Stimulated activated effector memory CD8-positive, alpha-beta T cell treated with anti-CD3 and anti-CD28 coated beads, Interleukin-12 subunit alpha, Interleukin-12 subunit beta, amount 100 ng/mL, for 72 hours (primary cell): Measurements from ENCODE around the gene CDSN.
"Not testable (repeated sequence)": the region's sequence is repeated elsewhere in the genome, so short reads cannot be mapped to it uniquely, and the experiment has no call there.

Experiments
- ATAC-seq: fragments of 150-1000 bp; cut with Tn5 transposase; 2 replicates; pipeline ENCODE4 v1.10.0; 2021
- DNase-seq, 2 donors: peaks; one replicate each; pipeline ENCODE4 v3.0.0; 2021 to 2022; ENCODE audit warnings: low spot score in 2 of 2
- H3K27ac Mint-ChIP-seq: one replicate; pipeline ENCODE4 v1.8.0; 2022; ENCODE audit warnings: mild to moderate bottlenecking, mixed read lengths
- H3K36me3 Mint-ChIP-seq: one replicate; pipeline ENCODE4 v1.8.0; 2022; ENCODE audit warnings: mild to moderate bottlenecking, mixed read lengths
- H3K4me1 Mint-ChIP-seq: one replicate; pipeline ENCODE4 v1.8.0; 2022; ENCODE audit warnings: mixed read lengths
- H3K4me3 Mint-ChIP-seq: one replicate; pipeline ENCODE4 v1.8.0; 2022; ENCODE audit warnings: mild to moderate bottlenecking, mixed read lengths
- H3K9me3 Mint-ChIP-seq: one replicate; pipeline ENCODE4 v1.8.0; 2022; ENCODE audit warnings: mixed read lengths

Gene CDSN

DNA sequence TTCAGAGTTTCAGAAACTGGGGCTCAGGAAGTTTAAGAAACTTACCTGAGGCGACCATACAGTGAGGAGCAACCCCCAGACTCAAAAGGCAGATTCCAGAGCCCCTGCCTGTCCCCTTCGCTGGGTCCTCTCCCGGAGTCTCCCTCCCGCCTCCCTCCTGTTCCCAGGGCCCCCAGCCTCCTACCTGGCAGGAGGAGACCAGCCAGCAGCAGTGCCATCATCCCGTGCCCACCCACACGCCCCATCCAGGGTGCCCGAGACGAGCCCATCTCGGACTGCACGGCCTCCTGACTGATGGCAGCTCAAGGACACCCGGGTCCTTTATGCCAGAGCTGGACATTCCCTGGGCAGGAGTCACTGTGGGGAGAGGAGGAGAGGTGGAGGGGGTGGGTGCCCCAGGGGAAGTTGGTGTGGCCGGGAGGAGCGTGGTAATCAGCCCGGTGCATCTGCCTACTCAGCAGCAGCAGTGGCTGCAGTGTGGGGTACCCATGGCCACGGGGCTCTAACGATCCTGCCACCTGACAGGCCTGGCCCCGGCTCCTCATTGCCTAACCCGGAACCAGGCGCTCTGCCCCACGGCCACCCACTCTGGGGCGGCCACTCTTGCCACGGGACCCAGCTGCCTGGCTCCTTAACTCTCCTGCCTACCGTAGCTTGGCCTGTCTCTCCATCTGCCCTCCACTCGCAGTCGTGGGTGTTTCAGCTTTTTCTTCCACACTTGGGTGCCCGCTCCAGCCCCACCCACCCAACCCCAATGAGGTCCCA, at the start of gene CDSN:
Gene CDSN (minus strand): TSS at position 296 of the 765 bp plus-strand sequence. CDS start 27 bp downstream, at position 269.
- H3K27ac Mint-ChIP-seq, result no peak within 1 kb of the TSS
- no peak within 1 kb of the TSS for H3K4me3 Mint-ChIP-seq

GRCh38 chr6:31169123-31169857, 49.0 kb upstream of the CDSN start:
- no peaks in the 10 kb centered on the region for H3K9me3 Mint-ChIP-seq
- H3K4me3 Mint-ChIP-seq, result no peak overlapping the region
- DNase-seq (no peak), ATAC-seq (no peak)
- no peak overlapping the region for H3K27ac Mint-ChIP-seq
- H3K4me1 Mint-ChIP-seq, result peaks cover 8% of the 10 kb centered on the region
- no peaks in the 10 kb centered on the region for H3K36me3 Mint-ChIP-seq

More for the DNA sequence above, at the start of gene CDSN:
- no peak for DNase-seq
- Mint-ChIP-seq H3K9me3 (no peaks in the 10 kb centered on the region), H3K36me3 (no peaks in the 10 kb centered on the region), H3K4me1 (peaks cover 7% of the 10 kb centered on the region)
- no peak for ATAC-seq

DNA sequence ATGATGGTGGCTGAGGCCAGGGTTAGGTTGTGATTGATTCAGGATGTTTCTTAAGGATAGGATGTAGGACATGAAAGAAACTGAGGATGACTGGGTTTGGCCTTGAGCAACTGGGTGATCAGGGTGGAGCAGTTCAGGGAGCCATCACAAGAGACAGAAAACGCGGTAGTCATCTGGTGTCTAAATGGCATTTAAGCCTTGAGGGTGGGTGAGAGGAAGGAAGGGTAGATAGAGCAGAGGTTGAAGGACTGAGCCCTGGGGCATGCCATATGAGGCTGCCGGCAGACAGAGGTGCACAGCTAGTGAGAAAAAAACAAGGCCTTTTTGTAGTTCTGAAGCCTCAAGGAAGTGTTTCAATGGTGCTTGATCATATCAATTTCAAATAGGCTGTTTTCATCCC, 48.4 kb upstream of the CDSN start:
- Mint-ChIP-seq H3K9me3 (no peaks in the 10 kb centered on the region), H3K36me3 (peaks cover under 1% of the 10 kb centered on the region), H3K27ac (no peak overlapping the region), H3K4me1 (peaks cover 8% of the 10 kb centered on the region), H3K4me3 (no peak overlapping the region)
- ATAC-seq (no peak), DNase-seq (no peak)

- H3K36me3 Mint-ChIP-seq, result peaks cover 27% of the 10 kb centered on the region
- no peaks in the 10 kb centered on the region for H3K9me3 Mint-ChIP-seq
- no peak for DNase-seq
- no peak overlapping the region for H3K4me3 Mint-ChIP-seq
- ATAC-seq, result no peak
- no peak overlapping the region for H3K27ac Mint-ChIP-seq
- peaks cover 20% of the 10 kb centered on the region for H3K4me1 Mint-ChIP-seq
Observed at GRCh38 chr6:31165986-31166385, 45.7 kb upstream of the CDSN start.

GRCh38 chr6:31165064-31165832, 45.0 kb upstream of the CDSN start:
- Mint-ChIP-seq H3K36me3 (peaks cover 34% of the 10 kb centered on the region), H3K4me1 (peaks cover 24% of the 10 kb centered on the region)
- not testable (repeated sequence) for DNase-seq, H3K4me3 Mint-ChIP-seq, H3K27ac Mint-ChIP-seq, ATAC-seq, H3K9me3 Mint-ChIP-seq

DNA sequence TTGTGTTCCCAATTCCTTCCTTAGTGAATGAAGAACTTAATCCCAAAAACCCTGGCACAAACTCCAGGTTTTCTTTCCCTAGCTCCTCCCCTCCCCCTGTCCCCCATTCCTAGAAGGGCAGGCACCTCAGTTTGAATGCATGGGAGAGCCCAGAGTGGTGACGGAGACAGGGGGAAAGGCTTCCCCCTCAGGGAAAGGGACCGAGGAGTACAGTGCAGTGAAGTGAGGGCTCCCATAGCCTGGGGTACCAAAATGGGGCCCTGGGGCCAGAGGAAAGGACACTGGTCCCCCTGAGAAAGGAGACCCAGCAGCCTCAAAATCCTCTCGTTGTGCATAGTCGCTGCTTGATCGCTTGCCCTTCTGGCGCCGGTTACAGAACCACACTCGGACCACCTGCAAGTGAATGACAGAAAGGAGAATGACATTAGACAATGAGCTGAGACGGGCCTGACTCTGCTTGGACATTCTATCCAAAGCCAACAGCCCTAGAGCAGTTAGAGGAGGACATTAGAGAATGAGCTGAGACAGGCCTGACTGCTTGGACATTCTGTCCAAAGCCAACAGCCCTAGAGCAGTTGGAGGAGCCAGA, 44.3 kb upstream of the CDSN start:
- DNase-seq, ATAC-seq, H3K27ac Mint-ChIP-seq, H3K9me3 Mint-ChIP-seq, H3K4me3 Mint-ChIP-seq: not testable (repeated sequence)
- H3K4me1 Mint-ChIP-seq, result peaks cover 29% of the 10 kb centered on the region
- H3K36me3 Mint-ChIP-seq, result peaks cover 41% of the 10 kb centered on the region

- H3K27ac Mint-ChIP-seq, result no peak overlapping the region
- DNase-seq, result no peak
- H3K36me3 Mint-ChIP-seq, result peaks cover 47% of the 10 kb centered on the region
- H3K4me1 Mint-ChIP-seq, result peaks cover 36% of the 10 kb centered on the region
- no peak for ATAC-seq
- no peaks in the 10 kb centered on the region for H3K9me3 Mint-ChIP-seq
- H3K4me3 Mint-ChIP-seq, result no peak overlapping the region
Observed at GRCh38 chr6:31163922-31164321, 43.7 kb upstream of the CDSN start.

DNA sequence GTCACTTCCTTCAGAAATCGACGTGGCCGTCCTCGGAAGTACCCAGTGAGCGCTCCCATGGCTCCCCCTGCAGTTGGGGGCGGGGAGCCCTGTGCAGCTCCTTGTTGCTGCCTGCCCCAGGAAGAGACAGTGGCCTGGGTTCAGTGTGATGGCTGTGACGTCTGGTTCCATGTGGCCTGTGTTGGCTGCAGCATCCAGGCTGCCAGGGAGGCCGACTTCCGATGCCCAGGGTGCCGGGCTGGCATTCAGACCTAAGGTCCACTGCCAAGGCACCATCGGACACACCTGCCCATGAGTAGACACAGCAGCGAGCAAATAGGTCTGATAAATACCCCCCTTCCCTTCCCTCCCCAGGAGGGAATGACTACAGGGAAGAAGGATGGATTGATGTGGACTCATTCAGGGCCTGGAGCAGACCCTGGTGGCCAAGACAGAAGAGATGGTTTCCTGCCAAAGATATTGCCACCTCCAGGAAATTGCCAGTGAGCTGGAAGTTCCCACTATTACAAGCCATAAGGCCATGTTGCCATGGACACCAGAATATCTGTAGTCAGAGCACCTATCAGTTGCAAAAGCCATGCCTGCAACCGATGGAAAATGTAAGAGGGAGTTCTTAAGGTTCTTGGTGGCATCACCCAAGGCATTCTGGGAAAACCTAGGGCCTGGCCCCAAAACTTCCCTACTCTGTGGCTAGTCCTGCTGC, 42.4 kb upstream of the CDSN start:
- H3K4me3 Mint-ChIP-seq, result no peak overlapping the region
- peaks cover 49% of the 10 kb centered on the region for H3K4me1 Mint-ChIP-seq
- no peaks in the 10 kb centered on the region for H3K9me3 Mint-ChIP-seq
- H3K36me3 Mint-ChIP-seq, result peaks cover 60% of the 10 kb centered on the region
- ATAC-seq, result no peak
- H3K27ac Mint-ChIP-seq, result no peak overlapping the region
- DNase-seq, result no peak

DNA sequence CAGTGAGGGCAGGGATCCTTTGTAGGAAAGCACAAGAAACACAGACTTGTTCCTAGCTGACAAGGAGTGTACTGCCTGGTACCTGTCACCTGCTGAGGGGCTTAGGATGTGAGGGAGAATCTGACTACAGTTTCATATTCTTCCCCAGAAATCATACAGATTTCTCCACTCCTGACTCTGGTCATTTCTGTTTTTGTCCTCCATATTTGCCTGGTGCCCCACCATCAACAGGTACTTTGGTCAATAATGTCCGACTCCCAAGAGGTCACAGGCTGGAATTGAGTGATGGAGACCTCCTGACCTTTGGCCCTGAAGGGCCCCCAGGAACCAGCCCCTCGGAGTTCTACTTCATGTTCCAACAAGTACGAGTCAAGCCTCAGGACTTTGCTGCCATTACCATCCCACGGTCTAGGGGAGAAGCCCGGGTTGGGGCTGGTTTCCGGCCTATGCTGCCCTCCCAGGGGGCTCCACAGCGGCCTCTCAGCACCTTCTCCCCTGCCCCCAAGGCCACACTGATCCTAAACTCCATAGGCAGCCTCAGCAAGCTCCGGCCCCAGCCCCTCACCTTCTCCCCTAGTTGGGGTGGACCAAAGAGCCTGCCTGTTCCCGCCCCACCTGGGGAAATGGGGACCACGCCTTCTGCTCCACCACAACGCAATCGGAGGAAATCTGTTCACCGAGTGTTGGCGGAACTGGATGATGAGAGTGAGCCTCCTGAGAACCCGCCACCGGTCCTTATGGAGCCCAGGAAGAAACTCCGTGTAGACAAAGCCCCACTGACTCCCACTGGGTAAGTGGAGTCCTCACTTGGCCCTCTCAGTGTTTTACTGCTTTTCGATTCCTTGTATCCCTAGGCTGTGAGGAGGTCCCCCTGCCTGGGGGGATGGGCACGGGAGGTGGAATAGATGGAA, 41.2 kb upstream of the CDSN start:
- peak overlapping the region; percentile 8 for H3K4me3 Mint-ChIP-seq
- no peak for ATAC-seq
- peaks cover 61% of the 10 kb centered on the region for H3K36me3 Mint-ChIP-seq
- H3K4me1 Mint-ChIP-seq, result peaks cover 57% of the 10 kb centered on the region
- no peak overlapping the region for H3K27ac Mint-ChIP-seq
- DNase-seq, result no peak
- no peaks in the 10 kb centered on the region for H3K9me3 Mint-ChIP-seq

DNA sequence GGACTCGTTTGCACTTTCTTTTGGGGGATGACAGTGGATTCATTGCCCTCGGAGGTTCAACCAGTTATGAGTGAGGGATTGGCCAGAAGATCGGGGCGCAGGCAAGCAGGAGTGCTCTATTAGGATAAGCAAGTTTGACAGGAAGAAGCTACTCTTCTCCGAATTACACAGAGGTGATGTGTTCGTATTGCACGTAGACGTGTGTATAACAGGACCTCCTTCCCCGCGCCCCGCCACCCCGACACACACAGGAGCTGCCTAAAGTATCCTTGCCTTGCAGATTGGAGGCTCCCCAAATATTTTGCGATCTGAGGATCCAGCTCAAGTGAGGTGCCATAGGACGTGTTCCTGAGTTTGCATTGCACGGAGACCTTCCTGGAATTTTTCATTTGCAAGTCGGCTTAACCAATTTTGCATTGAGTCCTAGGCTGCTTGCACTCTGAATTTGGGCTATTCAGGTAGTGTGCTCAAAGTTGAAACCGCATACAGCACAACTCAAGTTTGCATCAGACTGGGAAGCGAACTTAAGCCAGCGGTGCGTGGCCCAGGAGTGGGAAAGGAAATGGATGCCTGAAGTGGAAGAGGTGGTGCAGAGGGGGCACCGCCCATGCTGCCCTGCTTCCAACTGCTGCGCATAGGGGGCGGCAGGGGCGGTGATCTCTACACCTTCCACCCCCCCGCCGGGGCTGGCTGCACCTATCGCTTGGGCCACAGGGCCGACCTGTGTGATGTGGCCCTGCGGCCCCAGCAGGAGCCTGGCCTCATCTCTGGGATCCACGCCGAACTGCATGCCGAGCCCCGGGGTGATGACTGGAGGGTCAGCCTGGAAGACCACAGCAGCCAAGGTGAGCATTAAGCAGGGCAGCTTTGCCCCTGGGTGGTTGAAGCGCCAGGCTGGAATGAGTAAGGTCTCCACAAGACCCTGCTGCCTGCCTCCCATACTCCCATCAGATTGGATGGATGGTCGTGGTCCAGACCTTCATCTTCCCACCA, 38.9 kb upstream of the CDSN start:
- peak; percentile 38 for ATAC-seq
- no peaks in the 10 kb centered on the region for H3K9me3 Mint-ChIP-seq
- H3K4me1 Mint-ChIP-seq, result peaks cover 49% of the 10 kb centered on the region
- peaks cover 68% of the 10 kb centered on the region for H3K36me3 Mint-ChIP-seq
- H3K4me3 Mint-ChIP-seq, result peak overlapping the region; percentile 96
- DNase-seq, result peak in 1 of 2 donors; percentile 60
- peak overlapping the region; percentile 96 for H3K27ac Mint-ChIP-seq

DNA sequence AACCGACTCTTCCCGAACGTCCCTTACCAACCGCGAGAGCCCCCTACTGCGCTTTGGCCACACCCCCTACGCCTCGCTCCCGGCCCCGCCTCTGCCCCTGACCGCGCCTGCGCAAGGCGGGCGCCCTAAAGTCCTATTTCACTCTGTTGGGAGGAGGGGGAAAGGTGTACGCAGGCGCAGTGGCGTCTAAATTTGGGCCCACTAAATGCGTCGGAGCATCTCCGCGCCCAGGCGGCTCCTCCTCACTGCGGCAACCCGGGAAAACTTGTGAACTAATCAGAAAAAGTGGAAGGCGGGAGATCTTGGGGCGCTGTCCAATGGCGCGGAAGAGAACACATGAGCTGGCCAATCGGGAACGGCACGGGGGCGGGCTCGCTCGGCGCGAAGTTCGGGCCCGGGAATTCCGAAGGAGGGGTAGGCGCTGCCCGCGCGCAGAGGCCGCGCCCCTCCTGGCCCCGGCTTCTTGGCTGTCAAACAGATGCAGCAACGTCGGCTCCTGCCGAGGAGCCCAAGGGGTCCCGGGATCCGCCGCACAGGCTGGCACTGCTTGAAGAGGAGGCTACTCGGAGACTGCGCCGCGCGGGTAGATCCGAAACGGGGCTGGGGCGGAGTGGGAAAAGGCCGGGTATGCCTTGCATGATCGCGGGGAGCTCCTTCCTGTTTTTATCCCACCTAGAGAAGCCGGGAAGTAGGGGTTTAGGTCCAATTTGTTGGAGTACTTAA, 38.1 kb upstream of the CDSN start, which contains the start of gene TCF19:
Gene TCF19 (plus strand): TSS at position 450 of the 723 bp plus-strand sequence. CDS start 881 bp downstream, outside the sequence.
- peak; percentile 94 for ATAC-seq
- peaks cover 64% of the 10 kb centered on the region for H3K36me3 Mint-ChIP-seq
- H3K4me3 Mint-ChIP-seq, result peak within 1 kb of the TSS; percentile 96
- H3K27ac Mint-ChIP-seq, result peak within 1 kb of the TSS; percentile 96
- H3K9me3 Mint-ChIP-seq, result no peaks in the 10 kb centered on the region
- peaks cover 49% of the 10 kb centered on the region for H3K4me1 Mint-ChIP-seq
- DNase-seq, result peak; percentile 95 to 100

GRCh38 chr6:31157513-31158139, 37.4 kb upstream of the CDSN start, which contains the start of gene CCHCR1:
CCHCR1 (minus strand) TSS chr6:31157802; CDS start chr6:31157600, 202 bp downstream.
- ATAC-seq, result peak; percentile 56
- Mint-ChIP-seq H3K27ac (peak within 1 kb of the TSS; percentile 96), H3K9me3 (no peaks in the 10 kb centered on the region), H3K4me3 (peak within 1 kb of the TSS; percentile 96), H3K4me1 (peaks cover 49% of the 10 kb centered on the region), H3K36me3 (peaks cover 58% of the 10 kb centered on the region)
- no peak for DNase-seq
